HEK293 (cell line): ENCODE measurements around the gene SLC25A6.
A peak's percentile ranks its signal among the peaks of the same experiment; 100 is the strongest.

Source experiments
- CTCF ChIA-PET: fragments of 350-600 bp; formaldehyde crosslinking; extraction: SDS; loops from one replicate; lab custom pipeline; 2021; ENCODE audit warnings: antibody characterized with exemption; lab: Yijun Ruan, JAX
- POLR2A ChIA-PET: fragments of 300-600 bp; formaldehyde crosslinking; extraction: SDS; loops from one replicate; lab custom pipeline; 2020; ENCODE audit warnings: antibody characterized with exemption, inconsistent platforms; lab: Yijun Ruan, JAX
- H3K27ac ChIP-seq: fragments of 200-500 bp; sonication (Bioruptor generic); 2 replicates; pipeline ENCODE4 v1.5.1; 2014; ENCODE audit warnings: low read depth, low read length, control low read depth, inconsistent platforms; ENCODE audit errors: extremely low read depth
- H3K36me3 ChIP-seq, 2 experiments: fragments of 200-500 bp in 1 of 2; sonication (Bioruptor generic) in 1 of 2; 1 replicate in 1 of 2; 2 replicates in 1 of 2; pipeline ENCODE4 v1.5.1; 2014 to 2017; ENCODE audit warnings: inconsistent platforms in 2 of 2, low read length in 2 of 2; ENCODE audit not compliant: control insufficient read depth in 2 of 2, insufficient read depth in 1 of 2
- H3K4me1 ChIP-seq: fragments of 200-500 bp; sonication (Bioruptor generic); 2 replicates; pipeline ENCODE4 v1.5.1; 2014; ENCODE audit warnings: mild to moderate bottlenecking, low read length, inconsistent platforms; ENCODE audit not compliant: control insufficient read depth, insufficient read depth
- H3K4me3 ChIP-seq: 2 replicates; pipeline ENCODE4 v1.5.1; 2011; ENCODE audit warnings: low read depth, mild to moderate bottlenecking, control low read depth, low read length, moderate library complexity
- H3K9me3 ChIP-seq: fragments of 200-500 bp; sonication (Bioruptor generic); 2 replicates; pipeline ENCODE4 v1.5.1; 2014; ENCODE audit warnings: low read depth, low read length, inconsistent platforms; ENCODE audit not compliant: control insufficient read depth, insufficient read depth
- BCL11B ChIP-seq: fragments of 450-650 bp; formaldehyde crosslinking; IDR thresholded peaks from 2 replicates; pipeline ENCODE4 v1.5.1; 2016; ENCODE audit warnings: low read depth, missing biosample characterization, missing genetic modification characterization
- MEIS1 ChIP-seq: sonication (generic); formaldehyde crosslinking; IDR thresholded peaks from 2 replicates; pipeline ENCODE4 v1.8.1; 2022; ENCODE audit warnings: missing genetic modification reagents, mild to moderate bottlenecking, borderline replicate concordance
- OSR2 ChIP-seq: fragments of 450-650 bp; formaldehyde crosslinking; IDR thresholded peaks from 2 replicates; pipeline ENCODE4 v1.5.1; 2016; ENCODE audit warnings: missing biosample characterization, missing genetic modification characterization
- PATZ1 ChIP-seq: fragments of 450-650 bp; formaldehyde crosslinking; IDR thresholded peaks from 2 replicates; pipeline ENCODE4 v1.5.1; 2016; ENCODE audit warnings: missing biosample characterization, missing genetic modification characterization
- PBX3 ChIP-seq: sonication (generic); formaldehyde crosslinking; IDR thresholded peaks from 2 replicates; pipeline ENCODE4 v1.8.1; 2022; ENCODE audit warnings: mild to moderate bottlenecking, moderate library complexity, missing genetic modification reagents
- PRDM2 ChIP-seq: fragments of 450-650 bp; formaldehyde crosslinking; IDR thresholded peaks from 2 replicates; pipeline ENCODE4 v1.5.1; 2016; ENCODE audit warnings: missing biosample characterization, missing genetic modification characterization, borderline replicate concordance
- SP2 ChIP-seq: fragments of 450-650 bp; formaldehyde crosslinking; IDR thresholded peaks from 2 replicates; pipeline ENCODE4 v1.5.1; 2016; ENCODE audit warnings: missing biosample characterization, missing genetic modification characterization
- SP7 ChIP-seq: fragments of 450-650 bp; formaldehyde crosslinking; IDR thresholded peaks from 2 replicates; pipeline ENCODE4 v1.5.1; 2016; ENCODE audit warnings: missing biosample characterization, missing genetic modification characterization
- TSHZ1 ChIP-seq: fragments of 450-650 bp; formaldehyde crosslinking; IDR thresholded peaks from 2 replicates; pipeline ENCODE4 v1.5.1; 2016; ENCODE audit warnings: missing biosample characterization, missing genetic modification characterization, borderline replicate concordance
- ZBTB48 ChIP-seq: fragments of 450-650 bp; formaldehyde crosslinking; IDR thresholded peaks from 2 replicates; pipeline ENCODE4 v1.5.1; 2016; ENCODE audit warnings: missing biosample characterization, missing genetic modification characterization
- ZBTB7A ChIP-seq: fragments of 450-650 bp; formaldehyde crosslinking; IDR thresholded peaks from 2 replicates; pipeline ENCODE4 v1.5.1; 2016; ENCODE audit warnings: low read depth, missing biosample characterization, missing genetic modification characterization
- ZNF10 ChIP-seq: fragments of 450-650 bp; formaldehyde crosslinking; IDR thresholded peaks from 2 replicates; pipeline ENCODE4 v1.5.1; 2017; ENCODE audit warnings: missing biosample characterization, missing genetic modification characterization
- ZNF350 ChIP-seq: fragments of 450-650 bp; formaldehyde crosslinking; IDR thresholded peaks from 2 replicates; pipeline ENCODE4 v1.5.0; 2017; ENCODE audit warnings: missing biosample characterization, mild to moderate bottlenecking, missing genetic modification characterization
- ZNF473 ChIP-seq: fragments of 450-650 bp; formaldehyde crosslinking; IDR thresholded peaks from 2 replicates; pipeline ENCODE4 v1.5.1; 2017; ENCODE audit warnings: missing biosample characterization, missing genetic modification characterization
- ZNF488 ChIP-seq: fragments of 450-650 bp; formaldehyde crosslinking; IDR thresholded peaks from 2 replicates; pipeline ENCODE4 v1.5.1; 2016; ENCODE audit warnings: missing biosample characterization, missing genetic modification characterization
- ZNF513 ChIP-seq: fragments of 450-650 bp; IDR thresholded peaks from 2 replicates; pipeline ENCODE4 v1.5.1; 2018; ENCODE audit warnings: missing biosample characterization, missing genetic modification characterization
- ZNF600 ChIP-seq: fragments of 450-650 bp; formaldehyde crosslinking; IDR thresholded peaks from 2 replicates; pipeline ENCODE4 v1.5.1; 2016; ENCODE audit warnings: missing biosample characterization, missing genetic modification characterization
- ZNF623 ChIP-seq: fragments of 450-650 bp; formaldehyde crosslinking; IDR thresholded peaks from 2 replicates; pipeline ENCODE4 v1.5.1; 2016; ENCODE audit warnings: missing biosample characterization, missing genetic modification characterization

Gene SLC25A6

GRCh38 chrX:1392376-1393068, 609 bp upstream of the SLC25A6 start (continued):
- TF ChIP-seq ZBTB48 (tag by site-specific recombination) (peak; percentile 84), MEIS1 (CRISPR knock-in tag) (no peak), ZNF623 (no peak), OSR2 (tag by site-specific recombination) (0 out of 2 replicates have a peak, but pooled peaks have one; percentile 15), SP7 (tag by site-specific recombination) (no peak; the same call in 1 of the 2 replicates), BCL11B (peak; percentile 100), ZNF350 (tag by site-specific recombination) (no peak), PBX3 (CRISPR knock-in tag) (no peak), TSHZ1 (tag by site-specific recombination) (no peak), PRDM2 (no peak), ZNF600 (tag by site-specific recombination) (no peak), ZNF488 (tag by site-specific recombination) (no peak), ZNF10 (tag by site-specific recombination) (no peak), ZBTB7A (tag by site-specific recombination) (peak; percentile 99), ZNF473 (tag by site-specific recombination) (no peak)

GRCh38 chrX:1391370-1391706, 575 bp downstream of the SLC25A6 start:
- POLR2A ChIA-PET, result no interaction called here
- TF ChIP-seq ZBTB48 (tag by site-specific recombination) (peak; percentile 43; the same call in 1 of the 2 replicates), PATZ1 (tag by site-specific recombination) (0 out of 2 replicates have a peak, but pooled peaks have one; percentile 13), SP2 (tag by site-specific recombination) (peak; percentile 73), ZNF513 (tag by site-specific recombination) (no peak)
- H3K27ac ChIP-seq, result peak overlapping the region; percentile 99
- CTCF ChIA-PET, result no interaction called here
- H3K4me3 ChIP-seq, result peak overlapping the region; percentile 100
- peaks cover 3% of the 10 kb centered on the region for H3K4me1 ChIP-seq
- no peaks in the 10 kb centered on the region for H3K9me3 ChIP-seq
- peaks cover 48 to 70% of the 10 kb centered on the region in 2 experiments for H3K36me3 ChIP-seq
